Stomach (tissue), 4 donors: ENCODE results near the gene ECE1.

ENCODE experiments used
- POLR2A ChIP-seq, 4 donors: fragments of 450-650 bp; IDR thresholded peaks; one replicate each; pipeline ENCODE4 v1.6.1; 2016; ENCODE audit warnings: antibody characterized with exemption in 4 of 4, control low read depth in 2 of 4, mild to moderate bottlenecking in 1 of 4, moderate library complexity in 1 of 4
- POLR2AphosphoS5 ChIP-seq, 3 donors: sonication (generic); formaldehyde crosslinking; IDR thresholded peaks; one replicate each; pipeline ENCODE4 v1.6.1; 2016; ENCODE audit warnings: antibody characterized with exemption in 3 of 3
- TF ChIP-seq, protein P1 (sequence below), 7 experiments: fragments of 450-650 bp in 4 of 7; fragments of 200-600 bp in 3 of 7; sonication (generic) in 3 of 7; IDR thresholded peaks; one replicate each; pipeline ENCODE4 v1.5.1; 2016 to 2019; ENCODE audit warnings: antibody characterized with exemption in 7 of 7, control low read depth in 2 of 7, mild to moderate bottlenecking in 1 of 7

- TF ChIP-seq, protein P1, sequence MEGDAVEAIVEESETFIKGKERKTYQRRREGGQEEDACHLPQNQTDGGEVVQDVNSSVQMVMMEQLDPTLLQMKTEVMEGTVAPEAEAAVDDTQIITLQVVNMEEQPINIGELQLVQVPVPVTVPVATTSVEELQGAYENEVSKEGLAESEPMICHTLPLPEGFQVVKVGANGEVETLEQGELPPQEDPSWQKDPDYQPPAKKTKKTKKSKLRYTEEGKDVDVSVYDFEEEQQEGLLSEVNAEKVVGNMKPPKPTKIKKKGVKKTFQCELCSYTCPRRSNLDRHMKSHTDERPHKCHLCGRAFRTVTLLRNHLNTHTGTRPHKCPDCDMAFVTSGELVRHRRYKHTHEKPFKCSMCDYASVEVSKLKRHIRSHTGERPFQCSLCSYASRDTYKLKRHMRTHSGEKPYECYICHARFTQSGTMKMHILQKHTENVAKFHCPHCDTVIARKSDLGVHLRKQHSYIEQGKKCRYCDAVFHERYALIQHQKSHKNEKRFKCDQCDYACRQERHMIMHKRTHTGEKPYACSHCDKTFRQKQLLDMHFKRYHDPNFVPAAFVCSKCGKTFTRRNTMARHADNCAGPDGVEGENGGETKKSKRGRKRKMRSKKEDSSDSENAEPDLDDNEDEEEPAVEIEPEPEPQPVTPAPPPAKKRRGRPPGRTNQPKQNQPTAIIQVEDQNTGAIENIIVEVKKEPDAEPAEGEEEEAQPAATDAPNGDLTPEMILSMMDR (IDR thresholded peaks at IDR 0.05): no peak
- TF ChIP-seq POLR2AphosphoS5 (IDR thresholded peaks at IDR 0.05) (no peak), POLR2A (IDR thresholded peaks at IDR 0.05) (no peak)
These were observed 115.0 kb downstream of the ECE1 start for GRCh38 chr1:21175324-21175669.
